Heart right ventricle (tissue), 16 donors: ENCODE data around the gene SLC10A6. TPM values are rescaled to one million over a fixed set of nuclear protein-coding genes. Genes with fewer than 3 reads are reported as not detected.

Experiments
- ATAC-seq, 8 donors: fragments of 200-7000 bp; cut with Tn5 transposase; one replicate each; pipeline ENCODE4 v1.9.1; 2020; ENCODE audit warnings: mild to moderate bottlenecking in 8 of 8, moderate library complexity in 8 of 8, moderate number of reproducible peaks in 1 of 8
- DNase-seq, 2 donors: peaks; one replicate each; pipeline ENCODE4 v3.0.0-alpha.2; 2020
- H3K27ac ChIP-seq, 10 donors: fragments of 200-600 bp; sonication (generic) in 2 of 10; one replicate each; pipeline versions ENCODE4 v1.5.0 to v1.8.0; 2020 to 2022; ENCODE audit warnings: mild to moderate bottlenecking in 3 of 10
- H3K27me3 ChIP-seq, 7 donors: fragments of 200-600 bp; one replicate each; pipeline ENCODE4 v1.8.0; 2021 to 2022; ENCODE audit warnings: mild to moderate bottlenecking in 2 of 7
- H3K36me3 ChIP-seq, 9 donors: fragments of 200-600 bp; sonication (generic) in 1 of 9; one replicate each; pipeline versions ENCODE4 v1.5.0 to v1.8.0; 2020 to 2022; ENCODE audit warnings: mild to moderate bottlenecking in 2 of 9
- H3K4me1 ChIP-seq, 9 donors: fragments of 200-600 bp; sonication (generic) in 1 of 9; one replicate each; pipeline versions ENCODE4 v1.5.0 to v1.8.0; 2020 to 2022; ENCODE audit warnings: mild to moderate bottlenecking in 4 of 9
- H3K4me3 ChIP-seq, 10 donors: fragments of 200-600 bp; sonication (generic) in 2 of 10; one replicate each; pipeline versions ENCODE4 v1.5.0 to v1.8.0; 2020 to 2022; ENCODE audit warnings: mild to moderate bottlenecking in 7 of 10, moderate library complexity in 2 of 10
- H3K9me3 ChIP-seq, 11 donors: fragments of 200-600 bp in 10 of 11; sonication (generic) in 2 of 11; one replicate each; pipeline versions ENCODE4 v1.5.0 to v1.8.0; 2013 to 2022; ENCODE audit warnings: mild to moderate bottlenecking in 2 of 11, control low read depth in 1 of 11, moderate library complexity in 1 of 11
- CTCF ChIP-seq, 9 donors: fragments of 200-600 bp; sonication (generic) in 2 of 9; IDR thresholded peaks; one replicate each; pipeline versions ENCODE4 v1.5.0 to v1.8.0; 2021 to 2022; ENCODE audit warnings: antibody characterized with exemption in 9 of 9, mild to moderate bottlenecking in 5 of 9, moderate library complexity in 1 of 9
- WGBS, 2 donors: extraction: QIAGEN DNeasy Blood & Tissue Kit; methylation state at CpG; one replicate each; pipeline ENCODE4 v1.1.7; 2013; ENCODE audit warnings: inconsistent platforms in 1 of 2; 5-methylcytosine and 5-hydroxymethylcytosine counted together
- intact Hi-C, 10 donors: fragments of 100-400 bp; cut with DNase I; formaldehyde crosslinking; loops; one replicate each; pipeline versions ENCODE4 v1.11.1 to v1.14.2; 2022
- polyA plus RNA-seq, 2 donors: library from polyadenylated mRNA; stranded (reverse); fragments of 200-250 nt; gene quantifications; one replicate each; pipeline ENCODE4 v1.2.3, GENCODE V29; 2013
- total RNA-seq, 10 donors: library from RNA; stranded (reverse); fragmentation: NEBNext Ultra II Directional in 3 of 10; extraction: Animal tissue kit (Norgen Biotek cat#: 25700) in 3 of 10; gene quantifications; one replicate each; pipeline versions ENCODE4 v1.2.1 to v1.2.4, GENCODE V29; 2021 to 2023
- donor health status: Arrhythmogenic right ventricular cardiomyopathy.
- donor health status: ischemic (EF 13 %, LVEDD 7.1; RV severe dilation, severe dysfunction).
- donor health status: healthy with polysubstance abuse.
- donor health status: DM: no; HTN: yes; CAD: no.
- donor health status: DM: no; HTN: no; CAD: no.
- donor health status: ischemic (EF 25% LVEDD 6.9; RV normal size, moderate dysfunction).
- donor health status: ischemic (EF 25% LVEDD 5.7; RV mildly dilated, moderate dysfunction).
- donor health status: healthy.
- donor health status: DM: yes; HTN: yes; CAD: no.
- donor health status: Ischemic cardiomyopathy.
- donor health status: ischemic (EF 35%, LVEDD 5.7; RV mildly dilated, moderate dysfunction).
- donor health status: nonischemic (EF 11% LVEDD 7.7; RV severe dilation, severe dysfunction).
- donor health status: DM: yes; HTN: yes; CAD: no.
- donor health status: PGD.
- donor health status: ischemic (EF 29% LVEDD 5.4; RV normal size, mild dysfunction).
- donor health status: nonischemic (EF 23%, LVEDD 6.1; RV moderate dilation, normal function).

The SLC10A6 gene
- total and polyA plus RNA-seq, 12 donors: 0.22 to 0.90 (median 0.46) TPM; not detected in 2

DNA sequence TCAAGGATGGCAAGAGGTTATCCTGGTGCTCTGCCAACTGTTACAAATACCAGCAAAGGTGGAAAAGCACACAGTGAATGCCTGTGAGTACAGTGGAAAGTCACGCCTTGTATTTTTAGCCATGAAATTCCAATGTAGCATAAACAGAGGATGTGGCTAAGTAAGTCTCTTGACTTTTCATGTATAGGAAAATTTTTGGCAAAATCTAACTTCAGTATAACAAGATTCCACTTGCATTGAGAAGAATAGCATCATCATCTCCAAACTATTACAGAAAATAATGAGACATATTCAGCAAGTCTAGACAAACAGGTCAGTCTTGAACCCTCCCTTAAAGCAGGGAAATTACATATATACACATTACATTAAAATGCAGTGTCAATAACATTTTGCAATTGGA, 7.9 kb downstream of the SLC10A6 start:
- no peak for TF ChIP-seq CTCF (IDR thresholded peaks at IDR 0.05)
- Histone ChIP-seq H3K9me3 (no peaks in the 10 kb centered on the region), H3K36me3 (no peaks in the 10 kb centered on the region), H3K4me3 (no peak overlapping the region), H3K4me1 (peaks cover 0 to 6% (median 0%) of the 10 kb centered on the region in 9 donors), H3K27ac (no peak overlapping the region), H3K27me3 (no peaks in the 10 kb centered on the region)
- no peak for ATAC-seq
- intact Hi-C loops: no loop called here
- WGBS, 2 donors: 96 to 97% methylated on average over 1 of the region's 1 CpG
- no peak for DNase-seq

- 96 to 97% methylated on average over 1 of the region's 1 CpG for WGBS, 2 donors
- peaks cover 0 to 5% (median 0%) of the 10 kb centered on the region in 9 donors for H3K4me1 ChIP-seq
- no peaks in the 10 kb centered on the region for H3K27me3 ChIP-seq
- DNase-seq (no peak), ATAC-seq (no peak)
- no peaks in the 10 kb centered on the region for H3K9me3 ChIP-seq
- H3K36me3 ChIP-seq: no peaks in the 10 kb centered on the region
- H3K27ac ChIP-seq: no peak overlapping the region
- no peak for TF ChIP-seq CTCF (IDR thresholded peaks at IDR 0.05)
- intact Hi-C loops: no loop called here
- no peak overlapping the region for H3K4me3 ChIP-seq
These were observed 8.3 kb downstream of the SLC10A6 start for GRCh38 chr4:86840858-86841257.

GRCh38 chr4:86837691-86838503, 11.3 kb downstream of the SLC10A6 start:
- no peaks in the 10 kb centered on the region for H3K36me3 ChIP-seq
- no peak overlapping the region for H3K4me3 ChIP-seq
- no peak for ATAC-seq
- no peak for TF ChIP-seq CTCF (IDR thresholded peaks at IDR 0.05)
- intact Hi-C loops: no loop called here
- H3K27me3 ChIP-seq: no peaks in the 10 kb centered on the region
- H3K27ac ChIP-seq: no peak overlapping the region
- H3K9me3 ChIP-seq: no peaks in the 10 kb centered on the region
- DNase-seq: no peak
- peaks cover 0 to 4% (median 0%) of the 10 kb centered on the region in 9 donors for H3K4me1 ChIP-seq
- WGBS, 2 donors: 76 to 84% methylated on average over 5 of the region's 5 CpGs

DNA sequence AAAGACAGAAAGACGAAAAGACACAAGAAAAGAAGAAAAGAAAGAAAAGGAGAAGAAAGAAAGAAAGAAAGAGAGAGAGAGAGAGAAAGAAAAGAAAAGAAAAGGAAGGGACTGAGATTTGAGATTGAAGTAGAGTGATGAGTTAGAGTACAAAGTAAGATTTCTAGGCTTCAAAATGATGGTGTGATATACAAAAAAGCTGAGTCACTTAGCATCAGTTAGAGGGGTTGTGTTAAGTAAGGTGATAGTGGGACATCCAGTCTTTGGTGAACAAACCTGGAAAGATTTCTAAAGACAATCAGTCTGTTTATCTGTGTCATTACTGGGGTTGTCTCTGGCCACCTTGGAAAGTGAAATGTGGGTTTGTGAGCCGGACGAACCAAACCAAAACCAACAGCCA, 13.5 kb downstream of the SLC10A6 start:
- H3K9me3 ChIP-seq: no peaks in the 10 kb centered on the region
- no peak for DNase-seq
- H3K36me3 ChIP-seq: peaks cover 0 to 6% (median 0%) of the 10 kb centered on the region in 9 donors
- H3K4me3 ChIP-seq: no peak overlapping the region
- H3K27me3 ChIP-seq: no peaks in the 10 kb centered on the region
- TF ChIP-seq CTCF (IDR thresholded peaks at IDR 0.05): no peak
- ATAC-seq: no peak
- peaks cover 0 to 4% (median 0%) of the 10 kb centered on the region in 9 donors for H3K4me1 ChIP-seq
- WGBS, 2 donors: 89 to 94% methylated on average over 3 of the region's 3 CpGs
- intact Hi-C loops: no loop called here
- no peak overlapping the region for H3K27ac ChIP-seq
